HCT116 (cell line): ENCODE results near the gene SMOC1. TPM values are rescaled to one million over a fixed set of nuclear protein-coding genes. Genes with fewer than 3 reads are reported as not detected.

Experiments
- ATAC-seq: fragments of 200-7000 bp; cut with Tn5 transposase; 2 replicates; pipeline ENCODE4 v1.9.1; 2020; ENCODE audit warnings: mild to moderate bottlenecking, moderate library complexity
- BruUV-seq: library from RNA; stranded (reverse); fragments of 400-500 nt; replicated peaks from 2 replicates; lab custom pipeline; 2021; lab: Mats Ljungman, UMichigan
- CTCF ChIA-PET: fragments of 300-600 bp; sonication (Branson Sonifier 250); formaldehyde crosslinking; loops from one replicate; lab custom pipeline; 2021; ENCODE audit warnings: antibody characterized with exemption; lab: Charles Lee
- POLR2A ChIA-PET: fragments of 300-600, 350-600 bp; sonication (Branson Sonifier 250); formaldehyde crosslinking; loops from one replicate; lab custom pipeline; 2021; ENCODE audit warnings: antibody characterized with exemption; lab: Charles Lee
- RAD21 ChIA-PET, 2 experiments: fragments of 300-600 bp; sonication (Branson Sonifier 250); formaldehyde crosslinking; loops; one replicate each; lab custom pipeline; 2023; ENCODE audit warnings: low total read pairs in 2 of 2; ENCODE audit not compliant: uncharacterized antibody in 2 of 2, unreplicated experiment in 2 of 2, low non-redundant PET in 1 of 2; lab: Charles Lee
- DNase-seq: peaks from one replicate; pipeline ENCODE4 v3.0.0-alpha.2; 2010; ENCODE audit warnings: low read depth, low spot score
- H2AFZ ChIP-seq: fragments of 200-600 bp; shearing (Covaris generic), sonication (generic); 2 replicates; pipeline ENCODE4 v1.6.1; 2017; ENCODE audit warnings: low read depth, mixed run types, mixed read lengths, antibody characterized with exemption, low read length; ENCODE audit not compliant: poor library complexity, severe bottlenecking
- H3K27ac ChIP-seq: 2 replicates; pipeline ENCODE4 v1.5.1; 2012; ENCODE audit warnings: low read depth, low read length
- H3K27me3 ChIP-seq: fragments of 200-600 bp; sonication (generic); 2 replicates; pipeline ENCODE4 v1.6.1; 2016; ENCODE audit warnings: mixed run types, low read length, mixed read lengths; ENCODE audit not compliant: insufficient read depth
- H3K36me3 ChIP-seq, 2 experiments: fragments of 200-500 bp in 1 of 2; fragments of 200-600 bp in 1 of 2; sonication (Bioruptor generic) in 1 of 2; sonication (generic) in 1 of 2; 2 replicates each; pipeline versions ENCODE4 v1.5.1 to v1.6.1; 2014 to 2016; ENCODE audit warnings: low read length in 2 of 2, inconsistent platforms in 1 of 2, mixed read lengths in 1 of 2, mixed run types in 1 of 2; ENCODE audit not compliant: insufficient read depth in 2 of 2, control insufficient read depth in 1 of 2
- H3K4me1 ChIP-seq, 2 experiments: fragments of 200-600 bp in 1 of 2; sonication (generic) in 1 of 2; 2 replicates each; pipeline versions ENCODE4 v1.5.1 to v1.6.1; 2012 to 2017; ENCODE audit warnings: low read length in 2 of 2, inconsistent platforms in 1 of 2, mild to moderate bottlenecking in 1 of 2, mixed read lengths in 1 of 2, mixed run types in 1 of 2, moderate library complexity in 1 of 2; ENCODE audit not compliant: insufficient read depth in 2 of 2, control insufficient read depth in 1 of 2
- H3K4me2 ChIP-seq: fragments of 200-600 bp; sonication (generic); 2 replicates; pipeline ENCODE4 v1.6.1; 2017; ENCODE audit warnings: mixed run types, low read length, mixed read lengths
- H3K4me3 ChIP-seq, 2 experiments: fragments of 200-600 bp in 1 of 2; sonication (generic) in 1 of 2; replicated peaks in 1 of 2; 2 replicates each; pipeline ENCODE4 v1.5.1; 2011 to 2016; ENCODE audit warnings: low read length in 2 of 2, control low read depth in 1 of 2, low read depth in 1 of 2, mild to moderate bottlenecking in 1 of 2, mixed read lengths in 1 of 2, mixed run types in 1 of 2
- H3K79me2 ChIP-seq: fragments of 200-600 bp; sonication (generic); 2 replicates; pipeline ENCODE4 v1.6.1; 2017; ENCODE audit warnings: mild to moderate bottlenecking, mixed run types, low read length, moderate library complexity, mixed read lengths; ENCODE audit not compliant: insufficient read depth
- H3K9ac ChIP-seq: fragments of 200-600 bp; sonication (generic); 2 replicates; pipeline ENCODE4 v1.6.1; 2016; ENCODE audit warnings: low read length, mixed read lengths
- H3K9me2 ChIP-seq: fragments of 200-600 bp; sonication (generic), shearing (Covaris generic); 2 replicates; pipeline ENCODE4 v1.6.1; 2017; ENCODE audit warnings: mixed run types, mild to moderate bottlenecking, moderate library complexity; ENCODE audit not compliant: insufficient read depth
- H3K9me3 ChIP-seq, 2 experiments: fragments of 200-500 bp in 1 of 2; fragments of 200-600 bp in 1 of 2; sonication (Bioruptor generic) in 1 of 2; sonication (generic) in 1 of 2; 2 replicates each; pipeline ENCODE4 v1.6.1; 2014 to 2017; ENCODE audit warnings: low read length in 2 of 2, mixed read lengths in 2 of 2, inconsistent platforms in 1 of 2, low read depth in 1 of 2, mild to moderate bottlenecking in 1 of 2, mixed run types in 1 of 2, moderate library complexity in 1 of 2; ENCODE audit not compliant: control insufficient read depth in 1 of 2, insufficient read depth in 1 of 2
- H4K20me1 ChIP-seq: fragments of 200-600 bp; sonication (generic), shearing (Covaris generic); 2 replicates; pipeline ENCODE4 v1.6.1; 2017; ENCODE audit warnings: mixed run types, mild to moderate bottlenecking, moderate library complexity; ENCODE audit not compliant: insufficient read depth
- CBX3 ChIP-seq: IDR thresholded peaks from 2 replicates; pipeline ENCODE4 v1.6.1; 2012; ENCODE audit warnings: low read depth
- CTCF ChIP-seq, 3 experiments: fragments of 200-600 bp in 1 of 3; sonication (generic) in 1 of 3; IDR thresholded peaks in 2 of 3; conservative IDR thresholded peaks in 1 of 3; 2 replicates each; pipeline ENCODE4 v1.5.1; 2012 to 2017; ENCODE audit warnings: low read depth in 2 of 3, low read length in 2 of 3, antibody characterized with exemption in 1 of 3, borderline replicate concordance in 1 of 3, control low read depth in 1 of 3, mild to moderate bottlenecking in 1 of 3, mixed read lengths in 1 of 3, mixed run types in 1 of 3, moderate library complexity in 1 of 3; ENCODE audit not compliant: insufficient read depth in 1 of 3
- EGR1 ChIP-seq: IDR thresholded peaks from 2 replicates; pipeline ENCODE4 v1.6.1; 2012; ENCODE audit warnings: low read depth
- ELF1 ChIP-seq: IDR thresholded peaks from 2 replicates; pipeline ENCODE4 v1.6.1; 2012; ENCODE audit warnings: low read depth, borderline replicate concordance
- EZH2phosphoT487 ChIP-seq: fragments of 200-600 bp; IDR thresholded peaks from 2 replicates; pipeline ENCODE4 v1.6.1; 2018; ENCODE audit warnings: antibody characterized with exemption, borderline replicate concordance
- FOSL1 ChIP-seq: IDR thresholded peaks from 2 replicates; pipeline ENCODE4 v1.6.1; 2012; ENCODE audit warnings: low read depth
- MAX ChIP-seq: IDR thresholded peaks from 2 replicates; pipeline ENCODE4 v1.6.1; 2012
- POLR2A ChIP-seq: IDR thresholded peaks from 2 replicates; pipeline ENCODE4 v1.7.0; 2011; ENCODE audit warnings: borderline replicate concordance; ENCODE audit not compliant: insufficient read depth, insufficient read length; ENCODE audit errors: extremely low read depth
- POLR2AphosphoS5 ChIP-seq: IDR thresholded peaks from 2 replicates; pipeline ENCODE4 v1.6.1; 2011; ENCODE audit warnings: mild to moderate bottlenecking, low read depth, low read length, moderate library complexity
- RAD21 ChIP-seq: IDR thresholded peaks from 2 replicates; pipeline ENCODE4 v1.6.1; 2012; ENCODE audit warnings: low read depth, mild to moderate bottlenecking
- SP1 ChIP-seq: IDR thresholded peaks from 2 replicates; pipeline ENCODE4 v1.6.1; 2012; ENCODE audit warnings: low read depth
- TCF7L2 ChIP-seq: IDR thresholded peaks from 2 replicates; pipeline ENCODE4 v1.7.0; 2011; ENCODE audit warnings: borderline replicate concordance, inconsistent platforms; ENCODE audit not compliant: insufficient read depth, insufficient read length; ENCODE audit errors: extremely low read depth
- ZBTB33 ChIP-seq: IDR thresholded peaks from 2 replicates; pipeline ENCODE4 v1.6.1; 2011; ENCODE audit warnings: mild to moderate bottlenecking, low read length, moderate library complexity; ENCODE audit not compliant: insufficient replicate concordance; ENCODE audit errors: extremely low read depth
- ZNF274 ChIP-seq: fragments of 200-500 bp; sonication (Bioruptor generic); IDR thresholded peaks from 2 replicates; pipeline ENCODE4 v1.6.1; 2014; ENCODE audit warnings: mild to moderate bottlenecking, low read depth, low read length, inconsistent platforms
- intact Hi-C: fragments of 100-400 bp; cut with micrococcal nuclease; formaldehyde crosslinking; loops from 2 replicates; pipeline ENCODE4 v1.10.0; 2022
- total RNA-seq: library from RNA; stranded (reverse); gene quantifications from one replicate; pipeline ENCODE4 v1.2.1, GENCODE V29; 2021; ENCODE audit not compliant: unreplicated experiment
- TF ChIP-seq, protein P1 (sequence below): IDR thresholded peaks from 2 replicates; pipeline ENCODE4 v1.6.1; 2012; ENCODE audit warnings: low read depth

SMOC1 gene
- total RNA-seq, 1 experiment from 2014 or later: not detected

GRCh38 chr14:69919815-69920214 is 40.6 kb downstream of the SMOC1 start (continued):
- no peak for TF ChIP-seq ZNF274
- TF ChIP-seq FOSL1: no peak
- no peak for TF ChIP-seq ZBTB33
- TF ChIP-seq, protein P1, sequence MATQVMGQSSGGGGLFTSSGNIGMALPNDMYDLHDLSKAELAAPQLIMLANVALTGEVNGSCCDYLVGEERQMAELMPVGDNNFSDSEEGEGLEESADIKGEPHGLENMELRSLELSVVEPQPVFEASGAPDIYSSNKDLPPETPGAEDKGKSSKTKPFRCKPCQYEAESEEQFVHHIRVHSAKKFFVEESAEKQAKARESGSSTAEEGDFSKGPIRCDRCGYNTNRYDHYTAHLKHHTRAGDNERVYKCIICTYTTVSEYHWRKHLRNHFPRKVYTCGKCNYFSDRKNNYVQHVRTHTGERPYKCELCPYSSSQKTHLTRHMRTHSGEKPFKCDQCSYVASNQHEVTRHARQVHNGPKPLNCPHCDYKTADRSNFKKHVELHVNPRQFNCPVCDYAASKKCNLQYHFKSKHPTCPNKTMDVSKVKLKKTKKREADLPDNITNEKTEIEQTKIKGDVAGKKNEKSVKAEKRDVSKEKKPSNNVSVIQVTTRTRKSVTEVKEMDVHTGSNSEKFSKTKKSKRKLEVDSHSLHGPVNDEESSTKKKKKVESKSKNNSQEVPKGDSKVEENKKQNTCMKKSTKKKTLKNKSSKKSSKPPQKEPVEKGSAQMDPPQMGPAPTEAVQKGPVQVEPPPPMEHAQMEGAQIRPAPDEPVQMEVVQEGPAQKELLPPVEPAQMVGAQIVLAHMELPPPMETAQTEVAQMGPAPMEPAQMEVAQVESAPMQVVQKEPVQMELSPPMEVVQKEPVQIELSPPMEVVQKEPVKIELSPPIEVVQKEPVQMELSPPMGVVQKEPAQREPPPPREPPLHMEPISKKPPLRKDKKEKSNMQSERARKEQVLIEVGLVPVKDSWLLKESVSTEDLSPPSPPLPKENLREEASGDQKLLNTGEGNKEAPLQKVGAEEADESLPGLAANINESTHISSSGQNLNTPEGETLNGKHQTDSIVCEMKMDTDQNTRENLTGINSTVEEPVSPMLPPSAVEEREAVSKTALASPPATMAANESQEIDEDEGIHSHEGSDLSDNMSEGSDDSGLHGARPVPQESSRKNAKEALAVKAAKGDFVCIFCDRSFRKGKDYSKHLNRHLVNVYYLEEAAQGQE: no peak
- no peak for TF ChIP-seq EZH2phosphoT487

DNA sequence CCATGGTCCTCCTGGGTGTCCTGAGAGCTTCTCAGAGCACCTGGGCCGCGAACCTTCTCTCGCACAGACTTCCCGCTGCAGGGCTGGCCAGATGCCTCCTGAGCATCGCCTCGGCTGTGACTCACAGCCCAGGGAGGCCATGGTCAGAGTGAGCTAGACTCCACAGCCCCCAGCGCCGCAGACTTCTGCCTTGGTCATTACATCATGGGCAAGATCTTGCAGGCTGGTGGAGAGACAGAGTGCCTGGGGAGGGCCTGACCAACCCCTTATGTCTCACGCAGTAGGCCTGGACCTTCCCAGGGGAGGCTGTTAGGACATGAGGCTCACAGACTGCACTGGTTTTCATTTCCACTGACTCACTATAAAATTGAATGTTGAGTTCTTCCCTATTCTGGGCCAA is 41.8 kb downstream of the SMOC1 start:
- H4K20me1 ChIP-seq: no peaks in the 10 kb centered on the region
- ChIA-PET POLR2A (no interaction called here), RAD21 (no interaction called here), CTCF (no interaction called here)
- ATAC-seq (no peak), DNase-seq (no peak)
- no peaks in the 10 kb centered on the region for H3K9me2 ChIP-seq
- H3K4me1 ChIP-seq: no peaks in the 10 kb centered on the region
- no peak overlapping the region for H3K4me2 ChIP-seq
- BruUV-seq: no TSS peak
- H3K4me3 ChIP-seq: no peak overlapping the region
- no peak overlapping the region for H2AFZ ChIP-seq
- H3K9ac ChIP-seq: no peak overlapping the region
- H3K27me3 ChIP-seq: peaks cover 34% of the 10 kb centered on the region
- H3K27ac ChIP-seq: no peak overlapping the region
- no peaks in the 10 kb centered on the region for H3K36me3 ChIP-seq
- no peaks in the 10 kb centered on the region for H3K79me2 ChIP-seq
- H3K9me3 ChIP-seq: no peaks in the 10 kb centered on the region
- intact Hi-C loops: no loop called here
- no peak for TF ChIP-seq CBX3
- no peak for TF ChIP-seq EGR1
- no peak for TF ChIP-seq SP1
- TF ChIP-seq RAD21: no peak
- no peak for TF ChIP-seq TCF7L2
- no peak for TF ChIP-seq CTCF (IDR thresholded peaks at IDR 0.05 in 2 of 3, conservative IDR thresholded peaks at IDR 0.05 in 1 of 3; ENCODE audit: borderline replicate concordance in 1 of 3, insufficient read depth in 1 of 3, low read depth in 2 of 3, low read length in 2 of 3)
- TF ChIP-seq MAX: no peak
- no peak for TF ChIP-seq ZBTB33
- no peak for TF ChIP-seq FOSL1
- no peak for TF ChIP-seq POLR2AphosphoS5
- no peak for TF ChIP-seq EZH2phosphoT487
- no peak for TF ChIP-seq ELF1
- no peak for TF ChIP-seq ZNF274
- no peak for TF ChIP-seq POLR2A
